HEK293T (cell line): ENCODE data around the gene COG4.

ENCODE experiments used
- ARNT ChIP-seq: fragments of 450-650 bp; IDR thresholded peaks from 2 replicates; pipeline ENCODE4 v1.6.1; 2017; ENCODE audit warnings: mild to moderate bottlenecking
- BHLHE40 ChIP-seq: fragments of 450-650 bp; IDR thresholded peaks from 2 replicates; pipeline ENCODE4 v1.6.1; 2016; ENCODE audit warnings: mild to moderate bottlenecking, moderate library complexity, borderline replicate concordance
- CTBP1 ChIP-seq: fragments of 450-650 bp; IDR thresholded peaks from 2 replicates; pipeline ENCODE4 v1.6.1; 2016; ENCODE audit warnings: borderline replicate concordance
- ELF4 ChIP-seq: fragments of 450-650 bp; IDR thresholded peaks from 2 replicates; pipeline ENCODE4 v1.6.1; 2017; ENCODE audit warnings: antibody characterized with exemption
- FOXA1 ChIP-seq: fragments of 450-650 bp; IDR thresholded peaks from 2 replicates; pipeline ENCODE4 v1.6.1; 2016; ENCODE audit warnings: mild to moderate bottlenecking
- FOXK2 ChIP-seq: fragments of 450-650 bp; IDR thresholded peaks from 2 replicates; pipeline ENCODE4 v1.6.1; 2016; ENCODE audit warnings: mild to moderate bottlenecking
- FOXM1 ChIP-seq: fragments of 450-650 bp; IDR thresholded peaks from 2 replicates; pipeline ENCODE4 v1.6.1; 2017; ENCODE audit warnings: mild to moderate bottlenecking, borderline replicate concordance
- L3MBTL2 ChIP-seq: fragments of 450-650 bp; conservative IDR thresholded peaks from 2 replicates; pipeline ENCODE4 v1.6.1; 2016; ENCODE audit warnings: mild to moderate bottlenecking
- LEF1 ChIP-seq: fragments of 450-650 bp; IDR thresholded peaks from 2 replicates; pipeline ENCODE4 v1.6.1; 2017; ENCODE audit warnings: mild to moderate bottlenecking, borderline replicate concordance
- NFRKB ChIP-seq: fragments of 450-650 bp; IDR thresholded peaks from 2 replicates; pipeline ENCODE4 v1.6.1; 2016; ENCODE audit warnings: mild to moderate bottlenecking, moderate library complexity
- SP1 ChIP-seq: fragments of 450-650 bp; IDR thresholded peaks from 2 replicates; pipeline ENCODE4 v1.6.1; 2017
- ZNF384 ChIP-seq: fragments of 450-650 bp; IDR thresholded peaks from 2 replicates; pipeline ENCODE4 v1.6.1; 2016

- TF ChIP-seq SP1 (no peak), NFRKB (no peak), CTBP1 (no peak), FOXK2 (no peak), L3MBTL2 (no peak), FOXM1 (no peak), LEF1 (no peak), ZNF384 (no peak), ELF4 (no peak), BHLHE40 (no peak), FOXA1 (no peak), ARNT (no peak)
These were observed 83.2 kb downstream of the COG4 start for GRCh38 chr16:70440009-70440692.
